A673 (cell line): ENCODE measurements around the gene SGSM2. TPM values are rescaled to one million over a fixed set of nuclear protein-coding genes. Genes with fewer than 3 reads are reported as not detected.

Source experiments
- BruUV-seq: library from RNA; stranded (reverse); fragments of 400-500 nt; replicated peaks from 2 replicates; lab custom pipeline; 2021; lab: Mats Ljungman, UMichigan
- CTCF ChIA-PET: fragments of 300-600 bp; sonication (Branson Sonifier 250); formaldehyde crosslinking; loops from one replicate; lab custom pipeline; 2022; ENCODE audit warnings: antibody characterized with exemption; lab: Charles Lee
- POLR2A ChIA-PET: fragments of 300-600 bp; sonication (Branson Sonifier 250); formaldehyde crosslinking; loops from one replicate; lab custom pipeline; 2022; ENCODE audit warnings: antibody characterized with exemption; ENCODE audit not compliant: low non-redundant PET; lab: Charles Lee
- DNase-seq: peaks from one replicate; pipeline ENCODE4 v3.0.0-alpha.2; 2015; ENCODE audit warnings: low spot score
- H3K27ac ChIP-seq: fragments of 200-600 bp; sonication (generic); 2 replicates; pipeline ENCODE4 v1.5.1; 2016; ENCODE audit warnings: mixed run types, low read depth, mild to moderate bottlenecking, mixed read lengths, antibody characterized with exemption, low read length; ENCODE audit not compliant: poor library complexity, severe bottlenecking
- H3K27me3 ChIP-seq: fragments of 200-600 bp; sonication (generic); replicated peaks from 2 replicates; pipeline ENCODE4 v1.6.1; 2017; ENCODE audit warnings: mixed run types, low read depth, mild to moderate bottlenecking, mixed read lengths, antibody characterized with exemption, low read length; ENCODE audit not compliant: insufficient read depth, poor library complexity
- H3K36me3 ChIP-seq: fragments of 200-600 bp; sonication (generic); 2 replicates; pipeline ENCODE4 v1.6.1; 2016; ENCODE audit warnings: mixed run types, mild to moderate bottlenecking, mixed read lengths, antibody characterized with exemption, low read length; ENCODE audit not compliant: insufficient read depth, poor library complexity, severe bottlenecking
- H3K4me1 ChIP-seq: fragments of 200-600 bp; sonication (generic); 2 replicates; pipeline ENCODE4 v1.6.1; 2017; ENCODE audit warnings: mixed run types, mild to moderate bottlenecking, mixed read lengths, antibody characterized with exemption, low read length; ENCODE audit not compliant: insufficient read depth, poor library complexity, severe bottlenecking
- H3K4me3 ChIP-seq: fragments of 200-600 bp; sonication (generic); 2 replicates; pipeline ENCODE4 v1.5.1; 2016; ENCODE audit warnings: low read depth, mixed run types, mild to moderate bottlenecking, mixed read lengths, low read length; ENCODE audit not compliant: poor library complexity, severe bottlenecking
- H3K9me3 ChIP-seq: fragments of 200-600 bp; sonication (generic); 2 replicates; pipeline ENCODE4 v1.6.1; 2016; ENCODE audit warnings: mixed run types, low read depth, mild to moderate bottlenecking, mixed read lengths, antibody characterized with exemption, low read length; ENCODE audit not compliant: poor library complexity, severe bottlenecking
- EZH2 ChIP-seq: fragments of 200-600 bp; sonication (generic); IDR thresholded peaks from 2 replicates; pipeline ENCODE4 v1.6.1; 2017; ENCODE audit warnings: borderline replicate concordance, low read depth, mild to moderate bottlenecking, mixed read lengths, antibody characterized with exemption, low read length; ENCODE audit not compliant: poor library complexity, severe bottlenecking
- intact Hi-C: fragments of 100-400 bp; cut with micrococcal nuclease; formaldehyde crosslinking; loops from one replicate; pipeline ENCODE4 v1.10.0; 2022; ENCODE audit not compliant: unreplicated experiment
- total RNA-seq: library from RNA; stranded (reverse); gene quantifications from 2 replicates; pipeline ENCODE4 v1.2.3, GENCODE V29; 2021
- TF ChIP-seq, protein P1 (sequence below): fragments of 300-800, 200-600 bp; sonication (generic); conservative IDR thresholded peaks from 2 replicates; pipeline ENCODE4 v1.5.1; 2017; ENCODE audit warnings: low read depth, mild to moderate bottlenecking, antibody characterized with exemption, low read length, moderate library complexity, mixed read lengths

SGSM2 gene
- total RNA-seq, 1 experiment from 2014 or later = 81.2 TPM

DNA sequence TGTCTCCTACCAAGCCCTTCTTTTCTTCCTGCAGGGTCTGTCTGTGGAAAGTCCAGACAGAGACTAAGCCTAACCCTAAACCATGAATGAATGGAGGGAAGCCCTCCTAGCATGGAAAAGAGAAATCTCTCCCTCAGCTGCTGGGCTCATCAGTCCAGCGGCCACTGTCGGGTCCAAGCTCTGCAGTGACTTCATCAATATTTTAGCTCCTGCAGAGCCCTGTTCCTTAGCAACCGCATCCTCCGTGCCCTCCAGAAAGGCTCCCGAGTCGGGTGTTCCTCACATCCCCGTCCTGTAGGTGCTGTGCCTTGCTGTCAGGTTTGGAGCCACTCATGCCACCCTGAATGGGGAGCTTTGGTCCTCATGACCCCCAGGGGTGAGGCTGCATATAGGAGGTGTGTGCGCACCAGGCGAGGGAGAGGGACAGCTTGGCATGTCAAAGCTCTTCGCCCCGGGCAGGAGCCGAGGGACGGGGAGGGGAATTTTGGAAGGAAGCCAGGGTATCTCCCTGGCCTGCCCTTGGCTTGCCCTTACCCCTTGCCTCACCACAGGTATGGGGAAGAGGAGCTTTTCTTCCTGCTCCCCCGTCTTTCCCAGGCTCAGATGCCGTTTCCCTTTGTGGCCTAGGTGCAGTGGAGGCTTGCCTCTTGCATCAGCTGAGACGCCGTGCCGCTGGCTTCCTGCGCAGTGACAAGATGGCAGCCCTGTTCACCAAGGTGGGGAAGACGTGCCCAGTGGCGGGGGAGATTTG is 23.9 kb downstream of the SGSM2 start:
- Histone ChIP-seq H3K36me3 (peaks cover 4% of the 10 kb centered on the region), H3K9me3 (no peaks in the 10 kb centered on the region), H3K27ac (no peak overlapping the region), H3K4me3 (no peak overlapping the region), H3K4me1 (peaks cover 14% of the 10 kb centered on the region), H3K27me3 (no peaks in the 10 kb centered on the region)
- CTCF ChIA-PET = interaction anchor here (1.5 kb wide), 1 partner anchor 21 kb away, joined by 5 read pairs; no protein-coding TSS in a partner anchor
- DNase-seq = no peak
- no peak for TF ChIP-seq EZH2
- TF ChIP-seq, protein P1, sequence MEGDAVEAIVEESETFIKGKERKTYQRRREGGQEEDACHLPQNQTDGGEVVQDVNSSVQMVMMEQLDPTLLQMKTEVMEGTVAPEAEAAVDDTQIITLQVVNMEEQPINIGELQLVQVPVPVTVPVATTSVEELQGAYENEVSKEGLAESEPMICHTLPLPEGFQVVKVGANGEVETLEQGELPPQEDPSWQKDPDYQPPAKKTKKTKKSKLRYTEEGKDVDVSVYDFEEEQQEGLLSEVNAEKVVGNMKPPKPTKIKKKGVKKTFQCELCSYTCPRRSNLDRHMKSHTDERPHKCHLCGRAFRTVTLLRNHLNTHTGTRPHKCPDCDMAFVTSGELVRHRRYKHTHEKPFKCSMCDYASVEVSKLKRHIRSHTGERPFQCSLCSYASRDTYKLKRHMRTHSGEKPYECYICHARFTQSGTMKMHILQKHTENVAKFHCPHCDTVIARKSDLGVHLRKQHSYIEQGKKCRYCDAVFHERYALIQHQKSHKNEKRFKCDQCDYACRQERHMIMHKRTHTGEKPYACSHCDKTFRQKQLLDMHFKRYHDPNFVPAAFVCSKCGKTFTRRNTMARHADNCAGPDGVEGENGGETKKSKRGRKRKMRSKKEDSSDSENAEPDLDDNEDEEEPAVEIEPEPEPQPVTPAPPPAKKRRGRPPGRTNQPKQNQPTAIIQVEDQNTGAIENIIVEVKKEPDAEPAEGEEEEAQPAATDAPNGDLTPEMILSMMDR = no peak
- intact Hi-C loops = no loop called here
- POLR2A ChIA-PET = no interaction called here
- no TSS peak for BruUV-seq

DNA sequence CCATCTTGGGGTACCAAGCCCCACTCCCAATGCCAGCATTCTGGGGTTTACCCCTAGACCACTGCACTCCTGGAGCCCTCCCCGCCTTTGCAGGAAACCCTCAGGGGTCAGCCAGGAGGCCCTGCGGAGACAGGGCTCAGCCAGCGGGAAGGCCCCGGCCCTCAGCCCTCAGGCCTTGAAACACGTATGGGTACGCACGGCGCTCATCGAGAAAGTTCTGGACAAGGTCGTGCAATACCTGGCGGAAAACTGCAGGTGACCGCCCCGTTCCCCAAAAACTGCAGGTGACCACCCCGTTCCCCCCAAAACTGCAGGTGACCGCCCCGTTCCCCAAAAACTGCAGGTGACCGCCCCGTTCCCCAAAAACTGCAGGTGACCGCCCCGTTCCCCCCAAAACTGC is 24.7 kb downstream of the SGSM2 start:
- no peak overlapping the region for H3K27ac ChIP-seq
- CTCF ChIA-PET = no interaction called here
- H3K36me3 ChIP-seq = peaks cover 4% of the 10 kb centered on the region
- no peaks in the 10 kb centered on the region for H3K27me3 ChIP-seq
- POLR2A ChIA-PET = no interaction called here
- intact Hi-C loops = no loop called here
- peaks cover 14% of the 10 kb centered on the region for H3K4me1 ChIP-seq
- no peak for DNase-seq
- no TSS peak for BruUV-seq
- TF ChIP-seq EZH2 = no peak
- TF ChIP-seq, protein P1 = no peak
- no peak overlapping the region for H3K4me3 ChIP-seq
- no peaks in the 10 kb centered on the region for H3K9me3 ChIP-seq

DNA sequence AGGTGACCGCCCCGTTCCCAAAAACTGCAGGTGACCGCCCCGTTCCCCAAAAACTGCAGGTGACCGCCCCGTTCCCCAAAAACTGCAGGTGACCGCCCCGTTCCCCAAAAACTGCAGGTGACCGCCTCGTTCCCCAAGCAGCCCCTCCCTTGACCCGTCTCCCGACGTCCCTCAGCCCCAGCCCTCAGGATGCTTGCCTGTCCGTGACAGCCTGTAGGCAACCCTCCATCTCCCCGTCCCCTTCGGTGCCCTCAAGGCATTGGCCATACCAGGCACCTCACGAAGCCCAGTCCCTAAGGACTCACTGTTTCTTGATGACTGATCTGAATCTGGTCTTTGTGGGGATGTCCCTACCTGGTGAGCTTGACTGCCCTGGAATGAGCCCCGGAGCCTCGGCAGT is 25.1 kb downstream of the SGSM2 start:
- Histone ChIP-seq H3K36me3 (peaks cover 4% of the 10 kb centered on the region), H3K4me3 (no peak overlapping the region), H3K27ac (no peak overlapping the region), H3K27me3 (no peaks in the 10 kb centered on the region), H3K9me3 (no peaks in the 10 kb centered on the region), H3K4me1 (peaks cover 14% of the 10 kb centered on the region)
- ChIA-PET POLR2A (no interaction called here), CTCF (no interaction called here)
- TF ChIP-seq EZH2 = no peak
- TF ChIP-seq, protein P1 = no peak
- intact Hi-C loops = no loop called here
- no peak for DNase-seq
- no TSS peak for BruUV-seq
